IPS-11a (cell line): ENCODE measurements around the gene MTUS2.

Source experiments
- H3K4me3 ChIP-seq: one replicate; pipeline ENCODE4 v1.5.1; 2013; ENCODE audit warnings: low read depth, low read length, control low read depth

The MTUS2 gene

DNA sequence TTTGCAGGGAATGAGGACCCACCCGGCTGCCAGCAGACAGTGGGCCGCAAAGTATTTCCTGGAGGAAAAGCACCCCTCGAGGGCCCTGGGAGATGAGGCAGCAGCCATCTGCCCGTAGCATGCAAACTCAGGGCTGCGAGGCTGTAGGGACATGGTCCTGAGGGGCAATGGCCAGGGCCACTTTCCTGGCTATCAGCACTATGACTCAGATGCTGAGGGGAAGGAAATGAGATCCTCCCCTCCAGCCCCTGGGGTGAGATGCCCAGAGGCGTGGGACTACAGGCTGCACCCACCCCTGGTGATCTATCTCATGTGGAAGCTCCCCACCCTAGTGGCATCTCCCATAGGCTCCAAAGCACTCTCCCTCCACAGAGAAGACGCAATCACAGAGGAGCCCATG is 695.2 kb downstream of the MTUS2 start:
- no peak overlapping the region for H3K4me3 ChIP-seq

DNA sequence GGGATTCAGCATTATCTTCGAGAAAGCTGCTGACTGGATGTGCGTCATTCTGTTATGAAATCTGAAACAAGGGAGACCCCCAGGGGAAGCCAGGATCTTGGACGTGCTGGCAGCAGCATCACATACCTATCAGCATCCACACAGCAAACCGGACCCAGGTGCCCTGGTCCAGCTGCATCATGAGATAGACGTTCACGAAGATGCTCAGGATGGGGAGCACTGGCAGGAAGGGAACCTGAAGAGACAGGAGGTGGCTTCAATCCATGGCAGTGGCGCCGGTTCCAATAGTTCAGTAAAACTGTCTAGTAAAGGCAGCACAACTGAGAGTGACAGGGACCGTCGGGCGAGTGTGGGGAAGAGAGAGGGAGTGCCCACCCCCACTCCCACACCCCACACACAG is 695.9 kb downstream of the MTUS2 start:
- no peak overlapping the region for H3K4me3 ChIP-seq

DNA sequence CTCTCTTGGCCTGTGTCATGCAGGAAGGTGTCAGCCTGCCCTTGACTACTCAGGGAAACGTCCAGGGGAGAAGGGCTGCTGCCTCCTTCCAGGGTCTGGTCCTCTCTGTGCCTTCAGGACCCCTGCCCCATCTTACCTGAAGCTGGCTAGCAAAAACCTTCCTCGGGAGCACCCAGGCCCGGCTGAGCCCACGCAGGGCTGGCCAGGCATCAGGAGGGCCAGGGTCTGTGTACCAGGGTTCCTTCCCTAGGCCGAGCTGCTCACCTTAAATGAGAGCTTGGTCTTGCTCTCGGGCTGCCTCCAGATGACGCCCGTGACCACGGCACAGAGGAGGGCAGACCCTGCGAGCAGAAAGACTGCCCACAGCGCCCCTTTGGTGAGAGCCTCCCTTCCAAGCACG is 696.7 kb downstream of the MTUS2 start:
- H3K4me3 ChIP-seq: no peak overlapping the region

GRCh38 chr13:29519921-29520320 is 699.8 kb downstream of the MTUS2 start:
- H3K4me3 ChIP-seq: no peak overlapping the region

- no peak overlapping the region for H3K4me3 ChIP-seq
Observed at GRCh38 chr13:29520671-29521070, 700.5 kb downstream of the MTUS2 start.

- no peak overlapping the region for H3K4me3 ChIP-seq
Observed at GRCh38 chr13:29521336-29521735, 701.2 kb downstream of the MTUS2 start.

GRCh38 chr13:29522044-29522685 is 702.0 kb downstream of the MTUS2 start:
- H3K4me3 ChIP-seq: no peak overlapping the region

- H3K4me3 ChIP-seq: no peak overlapping the region
Observed at GRCh38 chr13:29523199-29523961, 703.2 kb downstream of the MTUS2 start.

GRCh38 chr13:29524176-29524575 is 704.0 kb downstream of the MTUS2 start:
- H3K4me3 ChIP-seq: no peak overlapping the region

- no peak overlapping the region for H3K4me3 ChIP-seq
Observed at GRCh38 chr13:29524641-29525040, 704.5 kb downstream of the MTUS2 start.

DNA sequence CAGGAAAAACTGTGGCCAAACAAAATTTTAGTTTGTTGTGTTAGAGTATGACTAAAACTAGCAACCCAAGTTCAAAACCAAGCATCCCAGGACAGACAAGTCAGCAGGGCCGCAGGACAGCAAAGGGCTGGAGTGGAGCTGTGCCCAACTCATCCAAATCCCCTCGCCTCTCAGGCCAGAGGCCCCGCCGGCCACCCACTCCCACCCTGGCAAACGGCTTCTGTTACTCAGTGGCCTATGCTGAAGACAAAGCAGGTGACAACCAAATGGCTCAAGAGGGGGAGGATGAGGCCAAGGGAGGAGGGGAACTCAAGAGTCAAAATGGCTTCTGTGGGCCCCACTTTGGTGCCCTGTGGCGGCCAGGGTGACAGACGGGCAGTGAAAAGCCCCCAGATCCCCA is 705.6 kb downstream of the MTUS2 start:
- H3K4me3 ChIP-seq: no peak overlapping the region

DNA sequence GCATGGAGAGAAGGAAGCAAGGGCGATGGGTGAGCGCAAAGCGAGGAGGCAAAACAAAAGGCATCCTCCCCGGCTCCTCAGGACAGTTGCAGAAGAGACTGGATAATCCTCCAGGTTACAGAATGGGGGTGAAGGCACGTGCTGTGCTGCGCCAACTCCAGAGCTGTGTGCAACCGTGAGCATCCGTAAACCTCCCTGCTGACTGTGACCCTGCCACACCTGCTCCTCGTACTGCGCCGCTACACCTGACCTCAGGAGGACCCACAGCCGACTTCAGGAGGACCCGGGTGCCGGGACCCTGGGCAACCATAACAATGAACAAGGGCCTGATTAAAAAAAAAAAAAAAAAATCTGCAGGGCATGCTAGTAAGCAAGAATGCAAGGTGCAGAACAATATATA is 706.6 kb downstream of the MTUS2 start:
- H3K4me3 ChIP-seq: no peak overlapping the region

- H3K4me3 ChIP-seq: no peak overlapping the region
Observed at GRCh38 chr13:29527511-29527910, 707.4 kb downstream of the MTUS2 start.

DNA sequence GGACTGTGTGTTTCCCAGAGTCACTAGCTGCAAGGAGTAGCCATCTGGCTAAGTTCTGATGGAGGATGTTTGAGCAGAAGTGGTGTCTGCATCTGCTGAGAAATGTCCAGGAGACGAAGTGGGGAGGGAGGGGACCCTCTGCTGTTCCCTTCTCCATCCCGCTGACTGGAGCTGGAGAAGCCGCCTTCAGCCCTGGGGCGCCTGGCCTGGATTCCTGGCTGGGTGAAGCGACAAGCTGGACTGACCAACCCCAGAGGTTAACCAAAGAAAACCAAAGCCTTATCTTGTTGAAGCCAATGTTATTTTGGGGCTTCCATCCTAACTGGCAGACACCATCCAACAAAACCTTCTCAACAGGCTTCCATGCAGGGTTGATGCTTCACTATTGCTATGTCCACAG is 707.8 kb downstream of the MTUS2 start:
- no peak overlapping the region for H3K4me3 ChIP-seq

DNA sequence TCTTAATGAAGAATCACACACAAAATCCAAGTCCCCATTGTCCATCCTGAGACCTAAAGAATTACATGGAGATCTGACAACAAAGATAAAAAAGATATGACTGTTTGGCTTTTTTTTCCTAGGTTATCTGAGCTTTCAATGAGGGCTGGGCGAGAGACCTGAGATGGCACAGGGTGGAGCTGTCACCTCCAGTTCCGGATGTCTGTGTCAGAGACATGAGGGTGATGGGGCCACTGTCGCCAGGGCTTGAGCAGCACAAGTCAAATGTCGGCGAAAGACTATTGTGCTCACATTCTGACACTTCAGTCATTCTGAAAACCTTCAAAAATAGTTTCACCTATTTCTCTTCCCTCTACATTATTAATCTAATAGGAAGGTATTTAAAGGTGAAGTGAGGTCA is 709.6 kb downstream of the MTUS2 start:
- H3K4me3 ChIP-seq: no peak overlapping the region

- no peak overlapping the region for H3K4me3 ChIP-seq
Observed at GRCh38 chr13:29530901-29531300, 710.8 kb downstream of the MTUS2 start.

DNA sequence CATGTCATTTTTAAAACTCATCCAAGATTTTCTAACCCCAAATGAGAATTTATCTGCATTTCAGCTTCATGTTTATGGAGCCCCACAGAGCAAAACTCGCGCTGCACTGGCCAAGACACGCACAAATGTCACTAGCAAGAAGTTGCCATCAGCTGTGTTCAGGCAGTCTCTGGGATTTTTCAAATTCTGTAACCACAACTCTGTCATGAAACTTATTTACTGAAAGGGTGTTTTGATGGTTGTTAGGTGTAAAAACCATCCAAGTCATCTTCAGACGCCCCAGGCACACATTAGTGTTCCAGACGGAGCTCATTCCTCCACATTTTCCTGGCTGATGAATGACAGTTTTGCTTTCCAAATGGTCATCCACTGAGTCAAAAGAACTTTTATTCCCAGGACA is 712.0 kb downstream of the MTUS2 start:
- H3K4me3 ChIP-seq: no peak overlapping the region

DNA sequence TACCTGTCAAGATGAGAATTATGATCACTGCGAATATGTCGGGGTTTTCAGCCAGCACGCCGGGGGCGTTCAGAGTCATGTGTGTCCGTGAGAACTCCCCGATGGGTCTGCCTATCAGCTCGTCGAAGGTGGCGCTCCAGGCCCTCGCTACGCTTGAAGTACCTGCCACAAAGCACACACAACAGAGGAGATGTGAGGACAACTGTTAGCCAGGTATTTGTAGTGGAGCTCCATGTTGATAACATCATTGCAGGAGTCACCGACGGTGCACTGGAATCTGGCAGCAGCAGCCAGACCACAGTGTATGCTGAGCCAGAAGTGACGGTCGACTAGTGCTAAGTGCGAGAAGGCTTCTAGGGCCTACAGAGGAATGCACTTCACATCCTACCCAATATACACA is 712.7 kb downstream of the MTUS2 start:
- no peak overlapping the region for H3K4me3 ChIP-seq

DNA sequence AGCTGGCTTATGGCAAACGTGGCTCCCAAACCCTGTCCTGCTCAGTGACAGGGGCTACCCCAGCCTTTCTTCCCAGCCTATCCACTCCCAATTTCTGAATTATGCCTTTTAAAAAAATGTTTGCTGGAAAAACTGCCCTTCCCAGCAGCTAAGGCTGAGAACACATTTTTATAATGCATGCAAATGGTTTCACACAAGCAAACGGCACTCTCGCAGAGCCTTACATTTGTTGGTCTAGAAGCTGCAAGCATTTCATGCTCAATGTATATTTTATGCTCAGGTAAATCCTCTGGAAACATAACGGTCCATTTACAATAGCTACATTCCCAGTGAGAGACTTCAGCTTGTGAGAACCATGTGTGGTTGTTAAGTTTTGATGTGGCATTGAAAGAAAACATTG is 713.9 kb downstream of the MTUS2 start:
- no peak overlapping the region for H3K4me3 ChIP-seq

GRCh38 chr13:29535663-29536655 is 715.8 kb downstream of the MTUS2 start:
- H3K4me3 ChIP-seq: no peak overlapping the region

GRCh38 chr13:29536853-29537252 is 716.7 kb downstream of the MTUS2 start:
- H3K4me3 ChIP-seq: no peak overlapping the region
